ENCODE data around the gene ARHGAP31. TPM values are rescaled to one million over a fixed set of nuclear protein-coding genes. Genes with fewer than 3 reads are reported as not detected.

The ARHGAP31 gene
- total and polyA plus RNA-seq, 2 of the 8 experiments (the other 6 are each of a cell fraction or from before 2014, with no cell fraction given), result 1.1 to 7.6 TPM

DNA sequence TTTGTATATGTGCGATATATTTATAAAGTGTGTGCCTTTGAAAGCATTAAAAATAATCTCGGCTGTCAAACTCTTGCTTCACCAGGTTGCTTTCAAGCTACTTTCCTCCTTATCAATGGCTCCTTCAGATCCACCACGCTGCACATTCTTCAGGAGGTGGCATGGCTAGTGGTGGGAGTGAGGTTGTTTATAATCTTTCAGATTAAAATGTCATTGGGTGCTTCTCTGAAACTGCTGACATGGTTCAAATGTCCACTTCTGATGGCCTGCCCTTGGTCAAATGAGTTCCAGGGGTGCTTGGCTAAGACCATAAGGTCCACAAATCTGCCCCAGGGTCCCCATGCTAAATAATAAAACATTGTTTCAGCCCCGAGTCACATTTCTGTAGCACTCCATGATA lies 36.7 kb downstream of the ARHGAP31 start:
- DNase-seq (ENCODE audit: low read depth in 1 of 2, low spot score in 2 of 2), result no peak
- 90% methylated on average over 4 of the region's 4 CpGs; no CpG with 5 or more reads in 1 of the 2 experiments for WGBS, 2 experiments (ENCODE audit: extremely low coverage in 1 of 2, insufficient coverage in 1 of 2, insufficient read length in 1 of 2, insufficient replicate concordance in 2 of 2, low coverage in 1 of 2, low lambda C conversion rate in 2 of 2, missing lambda C conversion rate in 1 of 2)
- Histone ChIP-seq H2BK120ac (replicated peaks; ENCODE audit: low read depth, low read length) (no peak overlapping the region), H3K23me2 (ENCODE audit: low read depth, low read length) (no peaks in the 10 kb centered on the region), H3K79me1 (ENCODE audit: low read depth, low read length) (no peaks in the 10 kb centered on the region), H2AFZ (ENCODE audit: low read length) (no peak overlapping the region), H3K56ac (replicated peaks; ENCODE audit: insufficient read length, low read depth, low read length) (no peak overlapping the region), H3K4ac (replicated peaks; ENCODE audit: insufficient read length, low read depth, low read length) (no peak overlapping the region), H2BK20ac (ENCODE audit: low read length) (no peak overlapping the region), H3K36me3 (ENCODE audit: control insufficient read depth in 2 of 4, insufficient read depth in 4 of 4, low read length in 3 of 4) (no peaks in the 10 kb centered on the region), H3K4me1 (replicated peaks in 1 of 4; ENCODE audit: control insufficient read depth in 3 of 4, insufficient read depth in 4 of 4, low read length in 3 of 4) (peaks cover 0 to 3% (median 0%) of the 10 kb centered on the region in 4 experiments; a peak in 2 of 7 replicates), H2BK12ac (ENCODE audit: low read depth, low read length) (no peak overlapping the region), H3K9ac (replicated peaks in 1 of 4; ENCODE audit: extremely low read depth in 1 of 4, low read depth in 3 of 4, low read length in 3 of 4) (no peak overlapping the region), H2BK15ac (ENCODE audit: low read length) (no peak overlapping the region), H3K18ac (ENCODE audit: extremely low read depth, low read length) (no peak overlapping the region), H2AK5ac (ENCODE audit: low read depth, low read length) (no peak overlapping the region), H3K79me2 (ENCODE audit: control insufficient read depth in 1 of 2, insufficient read depth in 2 of 2, low read length in 2 of 2) (no peaks in the 10 kb centered on the region), H3K23ac (ENCODE audit: insufficient read length) (no peak overlapping the region), H4K20me1 (replicated peaks in 1 of 2; ENCODE audit: control insufficient read depth in 1 of 2, insufficient read depth in 2 of 2, low read length in 2 of 2) (no peaks in the 10 kb centered on the region), H2BK5ac (ENCODE audit: low read depth, low read length) (no peak overlapping the region), H4K8ac (ENCODE audit: extremely low read depth, insufficient read depth, low read length) (no peak overlapping the region), H3K4me3 (ENCODE audit: extremely low read depth in 1 of 4, insufficient read depth in 2 of 4, low read depth in 3 of 4, low read length in 4 of 4) (no peak overlapping the region), H4K5ac (ENCODE audit: insufficient read length, low read depth, low read length) (no peak overlapping the region), H3K27ac (ENCODE audit: low read depth, low read length) (no peak overlapping the region), H3K9me3 (ENCODE audit: insufficient read depth in 2 of 2, low read depth in 1 of 2, low read length in 1 of 2) (no peaks in the 10 kb centered on the region), H3K4me2 (ENCODE audit: insufficient read depth in 1 of 2, low read depth in 2 of 2, low read length in 2 of 2) (no peak overlapping the region), H3K27me3 (replicated peaks in 1 of 4; ENCODE audit: control insufficient read depth in 3 of 4, extremely low read depth in 1 of 4, insufficient read depth in 3 of 4, low read length in 3 of 4) (no peaks in the 10 kb centered on the region), H4K91ac (replicated peaks; ENCODE audit: insufficient read length, low read length) (no peak overlapping the region), H3K14ac (ENCODE audit: insufficient read length) (no peak overlapping the region)
- CTCF ChIA-PET (ENCODE audit: partially characterized antibody), result interaction anchor here (1.2 to 1.3 kb wide), 2 partner anchors 29 to 104 kb away, joined by 3 to 4 read pairs; no protein-coding TSS in a partner anchor
- TF ChIP-seq SIRT6 (IDR thresholded peaks at IDR 0.05; ENCODE audit: low read length) (no peak), KDM4A (IDR thresholded peaks at IDR 0.05; ENCODE audit: low read depth, low read length, severe bottlenecking) (no peak), JUN (IDR thresholded peaks at IDR 0.05; ENCODE audit: low read depth, low read length) (no peak), SAP30 (IDR thresholded peaks at IDR 0.05; ENCODE audit: insufficient read depth, insufficient replicate concordance, low read length) (no peak), CHD1 (IDR thresholded peaks at IDR 0.05; ENCODE audit: low read depth, low read length) (no peak), ASH2L (IDR thresholded peaks at IDR 0.05; ENCODE audit: low read length) (no peak), YY1 (IDR thresholded peaks at IDR 0.05; ENCODE audit: low read depth, low read length) (no peak), SP1 (IDR thresholded peaks at IDR 0.05; ENCODE audit: low read depth, low read length) (no peak), RNF2 (IDR thresholded peaks at IDR 0.05; ENCODE audit: borderline replicate concordance, low read depth, low read length, missing control alignments, poor library complexity, severe bottlenecking) (no peak)
- TF ChIP-seq, protein P1, sequence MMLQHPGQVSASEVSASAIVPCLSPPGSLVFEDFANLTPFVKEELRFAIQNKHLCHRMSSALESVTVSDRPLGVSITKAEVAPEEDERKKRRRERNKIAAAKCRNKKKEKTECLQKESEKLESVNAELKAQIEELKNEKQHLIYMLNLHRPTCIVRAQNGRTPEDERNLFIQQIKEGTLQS (IDR thresholded peaks at IDR 0.05; ENCODE audit: insufficient read depth, low read depth, low read length), result no peak
- TF ChIP-seq, protein P2, sequence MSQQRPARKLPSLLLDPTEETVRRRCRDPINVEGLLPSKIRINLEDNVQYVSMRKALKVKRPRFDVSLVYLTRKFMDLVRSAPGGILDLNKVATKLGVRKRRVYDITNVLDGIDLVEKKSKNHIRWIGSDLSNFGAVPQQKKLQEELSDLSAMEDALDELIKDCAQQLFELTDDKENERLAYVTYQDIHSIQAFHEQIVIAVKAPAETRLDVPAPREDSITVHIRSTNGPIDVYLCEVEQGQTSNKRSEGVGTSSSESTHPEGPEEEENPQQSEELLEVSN (IDR thresholded peaks at IDR 0.05), result no peak
- TF ChIP-seq, protein P3, sequence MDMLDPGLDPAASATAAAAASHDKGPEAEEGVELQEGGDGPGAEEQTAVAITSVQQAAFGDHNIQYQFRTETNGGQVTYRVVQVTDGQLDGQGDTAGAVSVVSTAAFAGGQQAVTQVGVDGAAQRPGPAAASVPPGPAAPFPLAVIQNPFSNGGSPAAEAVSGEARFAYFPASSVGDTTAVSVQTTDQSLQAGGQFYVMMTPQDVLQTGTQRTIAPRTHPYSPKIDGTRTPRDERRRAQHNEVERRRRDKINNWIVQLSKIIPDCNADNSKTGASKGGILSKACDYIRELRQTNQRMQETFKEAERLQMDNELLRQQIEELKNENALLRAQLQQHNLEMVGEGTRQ (IDR thresholded peaks at IDR 0.05; ENCODE audit: low read length), result no peak
- POLR2A ChIA-PET (ENCODE audit: partially characterized antibody), result interaction anchor here (0.9 kb wide), 1 partner anchor 15 kb away, joined by 3 read pairs; no protein-coding TSS in a partner anchor
- no peak for FAIRE-seq

All from H1 (cell line).